Panc1 (cell line): ENCODE measurements around the gene R3HDM2. TPM values are rescaled to one million over a fixed set of nuclear protein-coding genes. Genes with fewer than 3 reads are reported as not detected.

Experiments used
- ATAC-seq: fragments of 200-7000 bp; cut with Tn5 transposase; 2 replicates; pipeline ENCODE4 v1.9.1; 2020; ENCODE audit warnings: mild to moderate bottlenecking, moderate library complexity
- BruUV-seq: library from RNA; stranded (reverse); fragments of 400-500 nt; replicated peaks from 2 replicates; lab custom pipeline; 2021; lab: Mats Ljungman, UMichigan
- CTCF ChIA-PET: fragments of 300-600 bp; sonication (Branson Sonifier 250); formaldehyde crosslinking; loops from one replicate; lab custom pipeline; 2022; ENCODE audit warnings: antibody characterized with exemption; lab: Charles Lee
- POLR2A ChIA-PET: fragments of 300-600 bp; sonication (Branson Sonifier 250); formaldehyde crosslinking; loops from one replicate; lab custom pipeline; 2022; ENCODE audit warnings: antibody characterized with exemption; lab: Charles Lee
- DNase-seq: peaks from one replicate; pipeline ENCODE4 v3.0.0-alpha.2; 2010; ENCODE audit warnings: low read depth, low spot score
- H3K27ac ChIP-seq: 2 replicates; pipeline ENCODE4 v1.5.1; 2011; ENCODE audit warnings: mild to moderate bottlenecking, low read length, inconsistent platforms
- H3K27me3 ChIP-seq: fragments of 200-500 bp; sonication (Bioruptor generic); 2 replicates; pipeline ENCODE4 v1.6.0; 2014; ENCODE audit warnings: low read length, inconsistent platforms; ENCODE audit not compliant: control insufficient read depth, insufficient read depth
- H3K36me3 ChIP-seq: fragments of 200-500 bp; sonication (Bioruptor generic); 2 replicates; pipeline ENCODE4 v1.5.1; 2014; ENCODE audit warnings: inconsistent platforms, mild to moderate bottlenecking, low read length, moderate library complexity; ENCODE audit not compliant: control insufficient read depth, insufficient read depth
- H3K4me1 ChIP-seq: 2 replicates; pipeline ENCODE4 v1.5.1; 2011; ENCODE audit warnings: inconsistent platforms, mild to moderate bottlenecking, low read length, moderate library complexity; ENCODE audit not compliant: control insufficient read depth, insufficient read depth
- H3K4me3 ChIP-seq, 2 experiments: 2 replicates each; pipeline ENCODE4 v1.5.1; 2011 to 2012; ENCODE audit warnings: low read depth in 2 of 2, low read length in 2 of 2, mild to moderate bottlenecking in 2 of 2, inconsistent platforms in 1 of 2, moderate library complexity in 1 of 2
- H3K9me3 ChIP-seq: fragments of 200-500 bp; sonication (Bioruptor generic); 2 replicates; pipeline ENCODE4 v1.5.1; 2014; ENCODE audit warnings: low read depth, mild to moderate bottlenecking, inconsistent platforms, low read length, moderate library complexity; ENCODE audit not compliant: control insufficient read depth, insufficient read depth
- POLR2AphosphoS5 ChIP-seq: IDR thresholded peaks from 2 replicates; pipeline ENCODE4 v1.6.1; 2012; ENCODE audit warnings: mild to moderate bottlenecking, low read depth, low read length, moderate library complexity
- SIN3A ChIP-seq: IDR thresholded peaks from 2 replicates; pipeline ENCODE4 v1.6.1; 2012; ENCODE audit warnings: low read depth, mild to moderate bottlenecking, low read length, moderate library complexity, borderline replicate concordance; ENCODE audit not compliant: insufficient read depth
- TCF7L2 ChIP-seq: IDR thresholded peaks from 2 replicates; pipeline ENCODE4 v1.6.1; 2011; ENCODE audit warnings: mild to moderate bottlenecking, low read depth, low read length, inconsistent platforms
- in situ Hi-C: cut with HindIII; loops from 2 replicates; pipeline ENCODE4 v1.10.0; 2016; ENCODE audit warnings: low sequenced_read_pairs, low pct_unique_long_range_greater_than_20kb
- intact Hi-C: fragments of 100-400 bp; cut with micrococcal nuclease; formaldehyde crosslinking; loops from one replicate; pipeline ENCODE4 v1.10.0; 2022; ENCODE audit not compliant: unreplicated experiment
- total RNA-seq: library from RNA; stranded (reverse); gene quantifications from one replicate; pipeline ENCODE4 v1.2.1, GENCODE V29; 2021; ENCODE audit not compliant: unreplicated experiment
- TF ChIP-seq, protein P1 (sequence below): fragments of 450-650 bp; IDR thresholded peaks from 2 replicates; pipeline ENCODE4 v1.5.1; 2017; ENCODE audit warnings: mild to moderate bottlenecking
- TF ChIP-seq, protein P2 (sequence below), 2 experiments: IDR thresholded peaks; 2 replicates each; pipeline ENCODE4 v1.6.1; 2011 to 2012; ENCODE audit warnings: low read depth in 2 of 2, control low read depth in 1 of 2, low read length in 1 of 2, mild to moderate bottlenecking in 1 of 2, moderate library complexity in 1 of 2; ENCODE audit not compliant: insufficient read depth in 1 of 2

Gene R3HDM2
- total RNA-seq, 1 experiment from 2014 or later, result 56.5 TPM

DNA sequence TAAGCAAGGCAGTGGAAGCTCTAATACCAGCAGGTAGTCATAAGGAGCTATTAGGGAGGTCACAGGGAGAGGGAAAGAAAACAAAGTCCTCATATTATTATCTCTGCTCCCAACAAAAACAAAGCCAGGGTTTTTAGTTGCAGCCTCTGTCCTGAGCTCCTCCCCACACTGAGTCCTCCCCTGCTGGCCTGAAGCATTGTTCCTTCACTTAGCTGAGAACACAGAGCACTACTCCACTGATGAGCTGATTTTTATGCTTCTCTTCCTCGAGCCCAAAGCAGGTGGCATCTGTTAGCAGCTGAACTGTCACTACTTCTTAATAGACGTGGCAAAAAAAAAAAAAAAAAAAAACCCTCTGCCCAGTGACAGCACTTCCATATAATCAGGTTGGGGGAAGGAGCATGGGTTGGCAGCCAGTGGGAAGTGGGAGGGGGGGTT lies 169.4 kb downstream of the R3HDM2 start:
- H3K36me3 ChIP-seq, result no peaks in the 10 kb centered on the region
- H3K4me3 ChIP-seq, result no peak overlapping the region
- no peak for DNase-seq
- no peaks in the 10 kb centered on the region for H3K27me3 ChIP-seq
- no peaks in the 10 kb centered on the region for H3K4me1 ChIP-seq
- ChIA-PET POLR2A (no interaction called here), CTCF (interaction anchor here (0.6 to 1.0 kb wide), 4 partner anchors 17 to 823 kb away, joined by 3 to 8 read pairs (median 4); no protein-coding TSS in a partner anchor)
- no TSS peak for BruUV-seq
- in situ Hi-C loops (no loop called here), intact Hi-C loops (loop anchor here (5.0 kb wide), 1 partner anchor 191 kb away; no protein-coding TSS in a partner anchor)
- H3K9me3 ChIP-seq, result no peaks in the 10 kb centered on the region
- ATAC-seq, result no peak
- H3K27ac ChIP-seq, result no peak overlapping the region
- TF ChIP-seq, protein P1, sequence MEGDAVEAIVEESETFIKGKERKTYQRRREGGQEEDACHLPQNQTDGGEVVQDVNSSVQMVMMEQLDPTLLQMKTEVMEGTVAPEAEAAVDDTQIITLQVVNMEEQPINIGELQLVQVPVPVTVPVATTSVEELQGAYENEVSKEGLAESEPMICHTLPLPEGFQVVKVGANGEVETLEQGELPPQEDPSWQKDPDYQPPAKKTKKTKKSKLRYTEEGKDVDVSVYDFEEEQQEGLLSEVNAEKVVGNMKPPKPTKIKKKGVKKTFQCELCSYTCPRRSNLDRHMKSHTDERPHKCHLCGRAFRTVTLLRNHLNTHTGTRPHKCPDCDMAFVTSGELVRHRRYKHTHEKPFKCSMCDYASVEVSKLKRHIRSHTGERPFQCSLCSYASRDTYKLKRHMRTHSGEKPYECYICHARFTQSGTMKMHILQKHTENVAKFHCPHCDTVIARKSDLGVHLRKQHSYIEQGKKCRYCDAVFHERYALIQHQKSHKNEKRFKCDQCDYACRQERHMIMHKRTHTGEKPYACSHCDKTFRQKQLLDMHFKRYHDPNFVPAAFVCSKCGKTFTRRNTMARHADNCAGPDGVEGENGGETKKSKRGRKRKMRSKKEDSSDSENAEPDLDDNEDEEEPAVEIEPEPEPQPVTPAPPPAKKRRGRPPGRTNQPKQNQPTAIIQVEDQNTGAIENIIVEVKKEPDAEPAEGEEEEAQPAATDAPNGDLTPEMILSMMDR, result no peak
- TF ChIP-seq POLR2AphosphoS5, result no peak
- no peak for TF ChIP-seq SIN3A
- no peak for TF ChIP-seq TCF7L2
- TF ChIP-seq, protein P2, sequence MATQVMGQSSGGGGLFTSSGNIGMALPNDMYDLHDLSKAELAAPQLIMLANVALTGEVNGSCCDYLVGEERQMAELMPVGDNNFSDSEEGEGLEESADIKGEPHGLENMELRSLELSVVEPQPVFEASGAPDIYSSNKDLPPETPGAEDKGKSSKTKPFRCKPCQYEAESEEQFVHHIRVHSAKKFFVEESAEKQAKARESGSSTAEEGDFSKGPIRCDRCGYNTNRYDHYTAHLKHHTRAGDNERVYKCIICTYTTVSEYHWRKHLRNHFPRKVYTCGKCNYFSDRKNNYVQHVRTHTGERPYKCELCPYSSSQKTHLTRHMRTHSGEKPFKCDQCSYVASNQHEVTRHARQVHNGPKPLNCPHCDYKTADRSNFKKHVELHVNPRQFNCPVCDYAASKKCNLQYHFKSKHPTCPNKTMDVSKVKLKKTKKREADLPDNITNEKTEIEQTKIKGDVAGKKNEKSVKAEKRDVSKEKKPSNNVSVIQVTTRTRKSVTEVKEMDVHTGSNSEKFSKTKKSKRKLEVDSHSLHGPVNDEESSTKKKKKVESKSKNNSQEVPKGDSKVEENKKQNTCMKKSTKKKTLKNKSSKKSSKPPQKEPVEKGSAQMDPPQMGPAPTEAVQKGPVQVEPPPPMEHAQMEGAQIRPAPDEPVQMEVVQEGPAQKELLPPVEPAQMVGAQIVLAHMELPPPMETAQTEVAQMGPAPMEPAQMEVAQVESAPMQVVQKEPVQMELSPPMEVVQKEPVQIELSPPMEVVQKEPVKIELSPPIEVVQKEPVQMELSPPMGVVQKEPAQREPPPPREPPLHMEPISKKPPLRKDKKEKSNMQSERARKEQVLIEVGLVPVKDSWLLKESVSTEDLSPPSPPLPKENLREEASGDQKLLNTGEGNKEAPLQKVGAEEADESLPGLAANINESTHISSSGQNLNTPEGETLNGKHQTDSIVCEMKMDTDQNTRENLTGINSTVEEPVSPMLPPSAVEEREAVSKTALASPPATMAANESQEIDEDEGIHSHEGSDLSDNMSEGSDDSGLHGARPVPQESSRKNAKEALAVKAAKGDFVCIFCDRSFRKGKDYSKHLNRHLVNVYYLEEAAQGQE (IDR thresholded peaks at IDR 0.05; ENCODE audit: insufficient read depth in 1 of 2, low read depth in 2 of 2, low read length in 1 of 2), result no peak

DNA sequence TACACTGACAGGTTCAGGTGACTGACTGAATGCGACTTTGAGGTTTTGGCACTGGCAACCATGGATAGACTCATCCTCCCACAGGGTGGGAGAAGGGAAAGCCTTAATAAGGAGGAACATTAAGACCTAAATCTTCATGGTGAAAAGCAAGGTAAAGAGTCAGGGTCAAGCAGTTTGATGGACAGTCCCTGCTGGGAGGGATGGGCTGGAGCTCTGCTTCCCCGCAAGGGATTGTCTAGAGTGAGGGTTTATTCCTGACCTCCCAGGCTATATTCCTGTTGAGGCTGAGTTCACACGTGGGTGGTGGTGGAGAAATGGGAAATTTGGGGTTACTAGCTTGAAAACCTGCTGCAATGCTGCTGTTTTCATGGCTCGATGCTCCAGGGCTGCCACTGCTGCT lies 170.5 kb downstream of the R3HDM2 start:
- ChIA-PET POLR2A (interaction anchor here (0.6 kb wide), 1 partner anchor 192 kb away, joined by 3 read pairs; no protein-coding TSS in a partner anchor), CTCF (no interaction called here)
- no peaks in the 10 kb centered on the region for H3K9me3 ChIP-seq
- no peaks in the 10 kb centered on the region for H3K36me3 ChIP-seq
- no peak overlapping the region for H3K4me3 ChIP-seq
- in situ Hi-C loops (no loop called here), intact Hi-C loops (loop anchor here (5.0 kb wide), 1 partner anchor 192 kb away; no protein-coding TSS in a partner anchor)
- TF ChIP-seq TCF7L2 (no peak), SIN3A (no peak), POLR2AphosphoS5 (no peak)
- TF ChIP-seq, protein P2 (IDR thresholded peaks at IDR 0.05; ENCODE audit: insufficient read depth in 1 of 2, low read depth in 2 of 2, low read length in 1 of 2), result no peak
- TF ChIP-seq, protein P1, result no peak
- no peaks in the 10 kb centered on the region for H3K27me3 ChIP-seq
- no peaks in the 10 kb centered on the region for H3K4me1 ChIP-seq
- BruUV-seq, result no TSS peak
- DNase-seq (no peak), ATAC-seq (no peak)
- no peak overlapping the region for H3K27ac ChIP-seq
